ENCODE results near the gene STEAP4.
"Not testable (repeated sequence)": the region's sequence is repeated elsewhere in the genome, so short reads cannot be mapped to it uniquely, and the experiment has no call there.

STEAP4 gene

GRCh38 chr7:88300401-88300945 lies 6.2 kb downstream of the STEAP4 start:
- no peak overlapping the region for H3K4me3 Mint-ChIP-seq
- no peaks in the 10 kb centered on the region for H3K4me1 Mint-ChIP-seq
- no peaks in the 10 kb centered on the region for H3K36me3 Mint-ChIP-seq
- no peak overlapping the region for H3K27ac Mint-ChIP-seq
- H3K27me3 Mint-ChIP-seq = peaks cover 7% of the 10 kb centered on the region
- no peaks in the 10 kb centered on the region for H3K9me3 Mint-ChIP-seq

DNA sequence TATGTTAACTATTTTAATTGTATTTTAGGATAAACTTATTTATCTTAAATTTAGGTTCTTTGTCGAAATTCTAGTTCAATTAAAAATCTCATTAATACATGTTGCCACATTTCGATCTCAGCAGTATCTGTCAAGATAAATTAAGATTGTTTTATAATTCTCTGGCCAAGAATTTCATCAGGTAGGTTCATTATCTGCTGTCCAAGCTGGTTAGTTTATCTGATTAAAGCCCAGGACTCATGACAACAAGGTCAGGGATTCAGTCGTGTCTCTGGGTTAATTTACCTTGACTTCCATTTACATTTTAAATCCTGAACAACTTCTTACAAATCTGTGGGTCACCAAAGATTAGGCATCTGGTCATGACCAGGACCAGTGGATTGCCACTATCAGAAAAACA lies 7.6 kb downstream of the STEAP4 start:
- no peak overlapping the region for H3K4me3 Mint-ChIP-seq
- H3K36me3 Mint-ChIP-seq = no peaks in the 10 kb centered on the region
- H3K27me3 Mint-ChIP-seq = peaks cover 5% of the 10 kb centered on the region
- H3K27ac Mint-ChIP-seq = no peak overlapping the region
- no peaks in the 10 kb centered on the region for H3K9me3 Mint-ChIP-seq
- no peaks in the 10 kb centered on the region for H3K4me1 Mint-ChIP-seq

DNA sequence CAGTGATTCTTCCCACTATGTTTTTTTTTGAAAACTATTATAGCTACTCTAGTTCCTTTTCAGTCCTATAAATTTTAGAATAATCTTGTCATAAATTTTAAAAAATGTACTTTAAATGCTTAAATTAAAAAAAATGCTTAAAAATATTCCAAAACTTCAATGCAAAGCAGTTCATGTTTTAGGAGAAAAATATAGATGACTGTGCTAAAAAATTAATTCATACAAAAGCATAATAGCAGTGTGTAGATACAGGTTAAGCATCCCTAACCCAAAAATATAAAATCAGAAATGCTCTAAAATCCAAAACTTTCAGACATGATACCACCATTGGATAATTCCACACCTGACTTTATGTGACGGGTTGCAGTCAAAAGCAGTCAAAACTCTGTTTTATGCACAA lies 12.8 kb downstream of the STEAP4 start:
- Mint-ChIP-seq H3K4me1 (no peaks in the 10 kb centered on the region), H3K36me3 (no peaks in the 10 kb centered on the region), H3K27me3 (no peaks in the 10 kb centered on the region), H3K27ac (no peak overlapping the region), H3K9me3 (no peaks in the 10 kb centered on the region), H3K4me3 (no peak overlapping the region)

- no peaks in the 10 kb centered on the region for H3K9me3 Mint-ChIP-seq
- no peaks in the 10 kb centered on the region for H3K4me1 Mint-ChIP-seq
- no peak overlapping the region for H3K4me3 Mint-ChIP-seq
- no peak overlapping the region for H3K27ac Mint-ChIP-seq
- no peaks in the 10 kb centered on the region for H3K27me3 Mint-ChIP-seq
- no peaks in the 10 kb centered on the region for H3K36me3 Mint-ChIP-seq
Observed at GRCh38 chr7:88291398-88292173, 15.1 kb downstream of the STEAP4 start.

GRCh38 chr7:88290491-88290890 lies 16.2 kb downstream of the STEAP4 start:
- Mint-ChIP-seq H3K27me3 (no peaks in the 10 kb centered on the region), H3K9me3 (no peaks in the 10 kb centered on the region), H3K4me1 (no peaks in the 10 kb centered on the region), H3K36me3 (no peaks in the 10 kb centered on the region), H3K27ac (no peak overlapping the region), H3K4me3 (no peak overlapping the region)

GRCh38 chr7:88289564-88290025 lies 17.1 kb downstream of the STEAP4 start:
- no peaks in the 10 kb centered on the region for H3K36me3 Mint-ChIP-seq
- H3K9me3 Mint-ChIP-seq = no peaks in the 10 kb centered on the region
- H3K4me1 Mint-ChIP-seq = no peaks in the 10 kb centered on the region
- no peak overlapping the region for H3K4me3 Mint-ChIP-seq
- H3K27ac Mint-ChIP-seq = no peak overlapping the region
- no peaks in the 10 kb centered on the region for H3K27me3 Mint-ChIP-seq

- Mint-ChIP-seq H3K27me3 (peaks cover 8% of the 10 kb centered on the region), H3K4me3 (no peak overlapping the region), H3K4me1 (no peaks in the 10 kb centered on the region), H3K36me3 (no peaks in the 10 kb centered on the region), H3K9me3 (no peaks in the 10 kb centered on the region), H3K27ac (no peak overlapping the region)
Observed at GRCh38 chr7:88281749-88282148, 24.9 kb downstream of the STEAP4 start.

DNA sequence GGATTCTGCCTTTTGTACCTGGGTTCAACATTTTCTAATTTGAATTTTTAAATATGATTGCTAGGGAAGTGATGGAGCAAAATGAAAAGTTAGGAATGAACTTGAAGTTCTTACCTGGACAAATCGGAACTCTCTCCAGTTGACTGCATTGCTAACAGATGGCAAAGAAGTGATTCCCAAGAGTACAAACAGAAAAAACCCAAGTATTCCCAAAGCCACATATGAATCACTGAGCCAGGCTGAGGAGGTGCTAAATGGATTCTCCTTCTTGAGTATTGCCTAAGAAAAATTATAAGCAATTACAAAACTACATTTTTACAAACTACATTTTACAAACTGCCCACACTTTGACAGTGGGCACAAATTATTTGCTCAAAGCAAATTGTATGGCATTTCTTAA lies 25.9 kb downstream of the STEAP4 start:
- Mint-ChIP-seq H3K4me1 (no peaks in the 10 kb centered on the region), H3K9me3 (no peaks in the 10 kb centered on the region), H3K36me3 (no peaks in the 10 kb centered on the region), H3K27ac (no peak overlapping the region), H3K4me3 (no peak overlapping the region), H3K27me3 (peaks cover 12% of the 10 kb centered on the region)

DNA sequence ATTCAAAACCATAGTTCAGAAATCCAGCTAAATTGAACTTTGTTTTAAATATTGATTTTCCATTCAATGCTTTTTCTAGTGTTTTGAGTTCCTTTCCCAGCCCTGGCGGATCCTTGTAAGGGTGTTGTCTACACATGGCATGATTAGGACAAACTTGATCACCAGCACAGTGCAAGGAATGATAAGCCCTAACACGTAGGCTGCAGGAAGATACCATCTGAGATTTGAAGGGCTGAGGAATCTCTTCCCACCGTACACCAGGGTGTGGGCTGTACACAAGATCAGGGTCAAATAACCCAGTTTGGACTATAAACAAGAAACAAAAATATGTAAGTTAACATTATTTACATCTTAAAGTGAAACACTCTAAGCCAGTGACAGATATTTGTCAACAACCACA lies 27.4 kb downstream of the STEAP4 start:
- H3K27me3 Mint-ChIP-seq = peaks cover 12% of the 10 kb centered on the region
- H3K4me1 Mint-ChIP-seq = no peaks in the 10 kb centered on the region
- H3K4me3 Mint-ChIP-seq = no peak overlapping the region
- H3K9me3 Mint-ChIP-seq = no peaks in the 10 kb centered on the region
- no peak overlapping the region for H3K27ac Mint-ChIP-seq
- H3K36me3 Mint-ChIP-seq = no peaks in the 10 kb centered on the region

- Mint-ChIP-seq H3K27me3 (peaks cover 10% of the 10 kb centered on the region), H3K36me3 (no peaks in the 10 kb centered on the region), H3K27ac (no peak overlapping the region), H3K4me1 (no peaks in the 10 kb centered on the region), H3K4me3 (no peak overlapping the region), H3K9me3 (no peaks in the 10 kb centered on the region)
Observed at GRCh38 chr7:88278881-88279280, 27.8 kb downstream of the STEAP4 start.

DNA sequence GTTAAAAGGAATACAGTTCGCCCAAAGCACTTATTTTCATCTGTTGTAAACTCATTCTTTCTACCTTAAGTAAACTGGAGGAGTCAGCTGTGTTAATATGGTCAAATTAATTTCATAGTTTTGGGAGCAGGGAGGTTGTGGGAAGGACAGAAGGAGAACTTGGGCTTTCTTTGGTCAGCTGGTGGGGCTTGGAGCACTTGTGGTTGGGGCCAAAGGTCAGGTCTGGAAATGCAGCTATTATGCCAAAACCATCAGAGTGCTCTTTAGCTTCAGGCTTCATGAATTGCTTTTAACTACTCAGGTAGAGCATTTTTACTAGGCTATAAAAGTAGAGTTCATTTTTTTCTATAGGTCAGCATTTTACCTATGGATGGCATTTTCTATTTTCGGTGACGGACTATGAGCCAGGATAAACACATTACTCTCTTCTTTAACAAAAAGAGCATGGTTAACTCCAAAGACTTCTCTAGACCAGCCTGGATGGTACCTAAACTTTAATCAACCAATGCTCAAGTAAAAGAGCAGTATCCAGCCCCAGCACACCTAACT lies 30.0 kb downstream of the STEAP4 start:
- H3K27me3 Mint-ChIP-seq = peaks cover 10% of the 10 kb centered on the region
- H3K27ac Mint-ChIP-seq = no peak overlapping the region
- no peak overlapping the region for H3K4me3 Mint-ChIP-seq
- no peaks in the 10 kb centered on the region for H3K9me3 Mint-ChIP-seq
- no peaks in the 10 kb centered on the region for H3K4me1 Mint-ChIP-seq
- H3K36me3 Mint-ChIP-seq = no peaks in the 10 kb centered on the region

- not testable (repeated sequence) for H3K4me3 Mint-ChIP-seq, H3K36me3 Mint-ChIP-seq, H3K27ac Mint-ChIP-seq, H3K4me1 Mint-ChIP-seq, H3K9me3 Mint-ChIP-seq
- peaks cover 11% of the 10 kb centered on the region for H3K27me3 Mint-ChIP-seq
Observed at GRCh38 chr7:88274856-88275255, 31.8 kb downstream of the STEAP4 start.

GRCh38 chr7:88269586-88269985 lies 37.1 kb downstream of the STEAP4 start:
- Mint-ChIP-seq H3K36me3 (no peaks in the 10 kb centered on the region), H3K27me3 (peaks cover 6% of the 10 kb centered on the region), H3K27ac (no peak overlapping the region), H3K4me1 (no peaks in the 10 kb centered on the region), H3K9me3 (no peaks in the 10 kb centered on the region), H3K4me3 (no peak overlapping the region)

GRCh38 chr7:88268858-88269257 lies 37.8 kb downstream of the STEAP4 start:
- no peak overlapping the region for H3K27ac Mint-ChIP-seq
- H3K27me3 Mint-ChIP-seq = peaks cover 6% of the 10 kb centered on the region
- no peak overlapping the region for H3K4me3 Mint-ChIP-seq
- H3K9me3 Mint-ChIP-seq = no peaks in the 10 kb centered on the region
- no peaks in the 10 kb centered on the region for H3K36me3 Mint-ChIP-seq
- H3K4me1 Mint-ChIP-seq = no peaks in the 10 kb centered on the region

GRCh38 chr7:88268051-88268450 lies 38.6 kb downstream of the STEAP4 start:
- no peaks in the 10 kb centered on the region for H3K9me3 Mint-ChIP-seq
- no peaks in the 10 kb centered on the region for H3K4me1 Mint-ChIP-seq
- H3K36me3 Mint-ChIP-seq = no peaks in the 10 kb centered on the region
- peaks cover 3% of the 10 kb centered on the region for H3K27me3 Mint-ChIP-seq
- H3K4me3 Mint-ChIP-seq = no peak overlapping the region
- no peak overlapping the region for H3K27ac Mint-ChIP-seq

GRCh38 chr7:88267421-88267820 lies 39.3 kb downstream of the STEAP4 start:
- no peak overlapping the region for H3K4me3 Mint-ChIP-seq
- H3K27me3 Mint-ChIP-seq = peaks cover 3% of the 10 kb centered on the region
- H3K36me3 Mint-ChIP-seq = no peaks in the 10 kb centered on the region
- H3K9me3 Mint-ChIP-seq = no peaks in the 10 kb centered on the region
- H3K4me1 Mint-ChIP-seq = no peaks in the 10 kb centered on the region
- no peak overlapping the region for H3K27ac Mint-ChIP-seq
